ENCODE data around the gene CLIP3. TPM values are rescaled to one million over a fixed set of nuclear protein-coding genes. Genes with fewer than 3 reads are reported as not detected.

Gene CLIP3
- total and polyA plus RNA-seq, 2 of the 13 experiments (the other 11 are each of a cell fraction or from before 2014, with no cell fraction given), result 0.15 to 1.2 TPM

DNA sequence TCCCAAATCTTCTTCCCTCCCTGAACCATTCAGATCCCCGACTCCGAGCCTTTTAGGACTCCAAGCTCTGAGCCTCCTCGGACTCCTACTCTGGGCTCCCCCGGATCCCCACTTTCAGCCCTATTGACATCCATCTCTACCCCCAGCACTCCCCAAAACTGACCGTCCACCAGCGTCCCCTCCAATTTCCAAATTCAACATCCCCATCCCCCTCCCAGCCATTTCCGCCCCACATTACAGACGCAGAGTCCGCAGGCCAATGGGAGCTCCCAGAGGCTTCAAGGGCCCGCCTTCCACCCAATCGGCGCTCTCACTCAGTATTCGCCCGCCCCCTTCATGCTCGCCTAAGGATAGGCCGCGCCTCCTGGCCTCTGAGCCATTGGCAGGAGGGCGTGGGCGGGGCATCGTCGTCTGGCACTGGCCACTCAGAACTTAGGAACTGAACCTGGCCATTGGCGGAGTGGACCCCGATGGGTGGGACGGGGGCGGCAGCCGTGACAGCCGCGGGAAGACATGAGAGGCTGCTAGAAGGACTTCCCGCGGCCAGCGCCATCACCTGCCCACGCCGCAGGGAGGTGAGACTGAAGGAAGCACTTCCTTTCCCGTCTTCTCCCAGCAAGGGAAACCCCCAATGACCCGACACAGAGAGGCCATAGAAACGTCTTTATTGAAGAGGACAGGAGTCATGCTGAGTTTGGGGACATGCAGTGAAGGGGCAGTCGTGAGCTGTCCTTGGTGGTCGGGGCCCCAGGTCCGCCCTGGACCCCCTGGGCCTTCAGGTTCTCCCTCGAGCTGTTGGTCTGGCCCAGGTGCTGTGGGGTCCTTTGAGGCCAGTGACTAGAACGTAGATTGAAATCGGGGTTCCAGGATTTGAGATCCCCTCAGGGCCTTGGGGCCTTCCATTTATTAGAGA is 18.4 kb downstream of the CLIP3 start, which contains the start of gene ALKBH6 (continued):
- TF ChIP-seq, protein P1, sequence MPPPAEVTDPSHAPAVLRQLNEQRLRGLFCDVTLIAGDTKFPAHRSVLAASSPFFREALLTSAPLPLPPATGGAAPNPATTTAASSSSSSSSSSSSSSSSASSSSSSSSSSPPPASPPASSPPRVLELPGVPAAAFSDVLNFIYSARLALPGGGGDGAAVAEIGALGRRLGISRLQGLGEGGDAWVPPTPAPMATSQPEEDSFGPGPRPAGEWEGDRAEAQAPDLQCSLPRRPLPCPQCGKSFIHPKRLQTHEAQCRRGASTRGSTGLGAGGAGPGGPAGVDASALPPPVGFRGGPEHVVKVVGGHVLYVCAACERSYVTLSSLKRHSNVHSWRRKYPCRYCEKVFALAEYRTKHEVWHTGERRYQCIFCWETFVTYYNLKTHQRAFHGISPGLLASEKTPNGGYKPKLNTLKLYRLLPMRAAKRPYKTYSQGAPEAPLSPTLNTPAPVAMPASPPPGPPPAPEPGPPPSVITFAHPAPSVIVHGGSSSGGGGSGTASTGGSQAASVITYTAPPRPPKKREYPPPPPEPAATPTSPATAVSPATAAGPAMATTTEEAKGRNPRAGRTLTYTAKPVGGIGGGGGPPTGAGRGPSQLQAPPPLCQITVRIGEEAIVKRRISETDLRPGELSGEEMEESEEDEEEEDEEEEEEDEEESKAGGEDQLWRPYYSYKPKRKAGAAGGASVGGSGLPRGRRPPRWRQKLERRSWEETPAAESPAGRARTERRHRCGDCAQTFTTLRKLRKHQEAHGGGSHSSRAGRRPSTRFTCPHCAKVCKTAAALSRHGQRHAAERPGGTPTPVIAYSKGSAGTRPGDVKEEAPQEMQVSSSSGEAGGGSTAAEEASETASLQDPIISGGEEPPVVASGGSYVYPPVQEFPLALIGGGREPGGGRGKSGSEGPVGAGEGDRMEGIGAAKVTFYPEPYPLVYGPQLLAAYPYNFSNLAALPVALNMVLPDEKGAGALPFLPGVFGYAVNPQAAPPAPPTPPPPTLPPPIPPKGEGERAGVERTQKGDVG (CRISPR knock-in tag; IDR thresholded peaks at IDR 0.05; ENCODE audit: borderline replicate concordance), result no peak
- TF ChIP-seq NFAT5 (CRISPR knock-in tag; IDR thresholded peaks at IDR 0.05) (no peak), ZBTB8A (CRISPR knock-in tag; IDR thresholded peaks at IDR 0.05; ENCODE audit: borderline replicate concordance, low read depth) (no peak), ZNF619 (CRISPR knock-in tag; IDR thresholded peaks at IDR 0.05) (0 out of 2 replicates have a peak, but pooled peaks have one; percentile 40), ZMYM2 (CRISPR knock-in tag; IDR thresholded peaks at IDR 0.05) (no peak), ZNF605 (CRISPR knock-in tag; IDR thresholded peaks at IDR 0.05) (0 out of 2 replicates have a peak, but pooled peaks have one; percentile 56), ZNF7 (CRISPR knock-in tag; IDR thresholded peaks at IDR 0.05) (no peak), ARNT (IDR thresholded peaks at IDR 0.05) (no peak), ZNF263 (CRISPR knock-in tag; IDR thresholded peaks at IDR 0.05) (no peak; the same call in 1 of the 2 replicates), ZNF30 (CRISPR knock-in tag; IDR thresholded peaks at IDR 0.05) (no peak), ZNF720 (CRISPR knock-in tag; IDR thresholded peaks at IDR 0.05) (no peak), U2AF2 (IDR thresholded peaks at IDR 0.05; ENCODE audit: low read depth, low read length) (no peak), ZFP36 (IDR thresholded peaks at IDR 0.05; ENCODE audit: borderline replicate concordance, low read depth, low read length, partially characterized antibody) (no peak), ZNF430 (CRISPR knock-in tag; IDR thresholded peaks at IDR 0.05) (no peak), DNMT1 (CRISPR knock-in tag; IDR thresholded peaks at IDR 0.05) (no peak), ZNF891 (CRISPR knock-in tag; IDR thresholded peaks at IDR 0.05) (no peak), PTBP1 (IDR thresholded peaks at IDR 0.05; ENCODE audit: low read depth, low read length, poor library complexity, severe bottlenecking) (no peak)
- TF ChIP-seq, protein P2, sequence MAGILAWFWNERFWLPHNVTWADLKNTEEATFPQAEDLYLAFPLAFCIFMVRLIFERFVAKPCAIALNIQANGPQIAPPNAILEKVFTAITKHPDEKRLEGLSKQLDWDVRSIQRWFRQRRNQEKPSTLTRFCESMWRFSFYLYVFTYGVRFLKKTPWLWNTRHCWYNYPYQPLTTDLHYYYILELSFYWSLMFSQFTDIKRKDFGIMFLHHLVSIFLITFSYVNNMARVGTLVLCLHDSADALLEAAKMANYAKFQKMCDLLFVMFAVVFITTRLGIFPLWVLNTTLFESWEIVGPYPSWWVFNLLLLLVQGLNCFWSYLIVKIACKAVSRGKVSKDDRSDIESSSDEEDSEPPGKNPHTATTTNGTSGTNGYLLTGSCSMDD (CRISPR knock-in tag; IDR thresholded peaks at IDR 0.05), result no peak

Data from HepG2 (cell line).